Upper lobe of left lung (tissue), 6 donors: ENCODE measurements around the gene DOHH. TPM values are rescaled to one million over a fixed set of nuclear protein-coding genes. Genes with fewer than 3 reads are reported as not detected.

Experiments
- ATAC-seq, 2 donors: fragments of 200-7000 bp; cut with Tn5 transposase; one replicate each; pipeline ENCODE4 v1.9.1; 2022; ENCODE audit warnings: mild to moderate bottlenecking in 2 of 2, moderate library complexity in 2 of 2; ENCODE audit not compliant: low FRiP score in 2 of 2
- DNase-seq, 2 donors: peaks; one replicate each; pipeline ENCODE4 v3.0.0-alpha.2; 2019 to 2020
- H3K27ac ChIP-seq, 4 donors: fragments of 200-600 bp; sonication (generic); one replicate each; pipeline ENCODE4 v1.5.1; 2016 to 2019
- H3K27me3 ChIP-seq, 4 donors: fragments of 200-600 bp; sonication (generic); one replicate each; pipeline ENCODE4 v1.5.1; 2017 to 2019
- H3K36me3 ChIP-seq, 4 donors: fragments of 200-600 bp; sonication (generic); one replicate each; pipeline ENCODE4 v1.5.1; 2016 to 2019
- H3K4me1 ChIP-seq, 4 donors: fragments of 200-600 bp; sonication (generic); one replicate each; pipeline ENCODE4 v1.5.1; 2018 to 2019
- H3K4me3 ChIP-seq, 4 donors: fragments of 200-600 bp; sonication (generic); one replicate each; pipeline ENCODE4 v1.5.1; 2017 to 2019; ENCODE audit warnings: mild to moderate bottlenecking in 2 of 4, moderate library complexity in 1 of 4
- H3K9me3 ChIP-seq, 4 donors: fragments of 200-600 bp; sonication (generic); one replicate each; pipeline ENCODE4 v1.5.1; 2018 to 2019
- EP300 ChIP-seq, 4 donors: sonication (generic); formaldehyde crosslinking; IDR thresholded peaks; one replicate each; pipeline ENCODE4 v1.5.1; 2017; ENCODE audit warnings: antibody characterized with exemption in 4 of 4, control low read depth in 2 of 4
- POLR2A ChIP-seq, 4 donors: fragments of 450-650 bp; IDR thresholded peaks; one replicate each; pipeline ENCODE4 v1.5.1; 2016 to 2017; ENCODE audit warnings: antibody characterized with exemption in 4 of 4, mild to moderate bottlenecking in 2 of 4
- POLR2AphosphoS5 ChIP-seq, 2 donors: sonication (generic); formaldehyde crosslinking; IDR thresholded peaks; one replicate each; pipeline ENCODE4 v1.5.1; 2017; ENCODE audit warnings: antibody characterized with exemption in 2 of 2
- WGBS, 2 donors: methylation state at CpG; one replicate each; pipeline ENCODE4 v1.1.5; 2017 to 2018; 5-methylcytosine and 5-hydroxymethylcytosine counted together
- total RNA-seq, 6 donors: library from RNA; depleted of rRNA in 4 of 6; stranded (reverse); fragments of >200 nt in 4 of 6; gene quantifications; one replicate each; pipeline versions ENCODE4 v1.1.0 to v1.2.1, GENCODE V29; 2016 to 2021
- TF ChIP-seq, protein P1 (sequence below), 6 experiments: fragments of 450-650 bp in 4 of 6; fragments of 200-600 bp in 2 of 6; sonication (generic) in 2 of 6; IDR thresholded peaks; one replicate each; pipeline ENCODE4 v1.5.1; 2016 to 2019; ENCODE audit warnings: antibody characterized with exemption in 6 of 6
- donor health status: DM: no; HTN: no; CAD: no; lungs with moderate emphysema.
- donor health status: DM: no; HTN: yes; CAD: no; lungs with severe emphysema.

DOHH gene
- total RNA-seq, 6 donors from 2014 or later = 13.3 to 26.8 (median 17.3) TPM

GRCh38 chr19:3544058-3544376 is 43.5 kb upstream of the DOHH start:
- Histone ChIP-seq H3K4me3 (no peak overlapping the region), H3K9me3 (no peaks in the 10 kb centered on the region), H3K36me3 (peaks cover 0 to 49% (median 31%) of the 10 kb centered on the region in 4 donors), H3K27me3 (no peaks in the 10 kb centered on the region), H3K4me1 (peaks cover 0 to 24% (median 0%) of the 10 kb centered on the region in 4 donors), H3K27ac (no peak overlapping the region)
- no peak for ATAC-seq
- DNase-seq = peak in 1 of 2 donors; percentile 65
- 100% methylated on average over 1 of the region's 9 CpGs; no CpG with 5 or more reads in 1 of the 2 donors for WGBS, 2 donors
- TF ChIP-seq POLR2A (IDR thresholded peaks at IDR 0.05) = no peak
- TF ChIP-seq, protein P1, sequence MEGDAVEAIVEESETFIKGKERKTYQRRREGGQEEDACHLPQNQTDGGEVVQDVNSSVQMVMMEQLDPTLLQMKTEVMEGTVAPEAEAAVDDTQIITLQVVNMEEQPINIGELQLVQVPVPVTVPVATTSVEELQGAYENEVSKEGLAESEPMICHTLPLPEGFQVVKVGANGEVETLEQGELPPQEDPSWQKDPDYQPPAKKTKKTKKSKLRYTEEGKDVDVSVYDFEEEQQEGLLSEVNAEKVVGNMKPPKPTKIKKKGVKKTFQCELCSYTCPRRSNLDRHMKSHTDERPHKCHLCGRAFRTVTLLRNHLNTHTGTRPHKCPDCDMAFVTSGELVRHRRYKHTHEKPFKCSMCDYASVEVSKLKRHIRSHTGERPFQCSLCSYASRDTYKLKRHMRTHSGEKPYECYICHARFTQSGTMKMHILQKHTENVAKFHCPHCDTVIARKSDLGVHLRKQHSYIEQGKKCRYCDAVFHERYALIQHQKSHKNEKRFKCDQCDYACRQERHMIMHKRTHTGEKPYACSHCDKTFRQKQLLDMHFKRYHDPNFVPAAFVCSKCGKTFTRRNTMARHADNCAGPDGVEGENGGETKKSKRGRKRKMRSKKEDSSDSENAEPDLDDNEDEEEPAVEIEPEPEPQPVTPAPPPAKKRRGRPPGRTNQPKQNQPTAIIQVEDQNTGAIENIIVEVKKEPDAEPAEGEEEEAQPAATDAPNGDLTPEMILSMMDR (IDR thresholded peaks at IDR 0.05) = no peak
- TF ChIP-seq EP300 (IDR thresholded peaks at IDR 0.05) = no peak
- no peak for TF ChIP-seq POLR2AphosphoS5 (IDR thresholded peaks at IDR 0.05)

DNA sequence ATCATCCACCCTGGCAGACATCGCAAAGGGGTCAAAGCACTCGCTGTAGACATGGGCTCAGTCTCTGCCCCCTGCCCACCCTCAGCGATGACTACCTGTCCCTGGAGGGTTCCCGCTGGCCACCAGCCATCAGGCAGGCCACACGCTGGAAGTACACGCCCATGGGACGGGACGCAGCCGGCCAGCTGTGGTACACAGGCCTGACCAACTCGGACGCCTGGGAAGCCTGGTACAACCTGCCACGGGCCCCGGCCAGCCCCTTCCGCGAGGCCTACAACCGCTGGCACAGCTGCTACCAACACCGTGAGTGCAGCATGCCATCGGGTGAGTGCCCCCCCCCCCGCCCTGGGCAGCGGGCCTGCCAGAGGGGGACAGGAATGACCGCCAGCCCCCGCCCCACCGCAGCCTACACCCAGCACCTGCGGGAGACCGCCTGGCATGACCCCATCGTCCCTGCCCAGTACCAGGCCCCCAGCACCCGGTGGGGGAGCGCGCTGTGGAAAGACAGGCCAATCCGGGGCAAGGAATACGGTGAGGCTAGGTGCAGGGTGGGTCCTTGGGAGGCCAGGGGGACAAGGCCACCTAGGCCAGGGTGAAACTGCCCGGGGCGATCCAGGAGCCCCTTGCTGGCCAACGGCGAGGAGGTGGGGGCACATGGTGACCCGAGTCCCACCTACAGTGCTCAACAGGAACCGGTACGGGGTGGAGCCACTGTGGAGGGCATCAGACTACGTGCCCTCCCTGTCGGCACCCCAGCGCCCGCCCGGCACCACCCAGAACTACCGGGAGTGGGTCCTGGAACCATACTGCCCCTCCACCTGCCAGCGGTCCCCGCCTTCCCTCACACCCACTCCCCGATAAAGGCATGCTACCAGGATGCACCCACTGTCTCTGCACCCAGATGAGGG is 42.9 kb upstream of the DOHH start:
- H3K36me3 ChIP-seq = peaks cover 0 to 50% (median 31%) of the 10 kb centered on the region in 4 donors
- WGBS, 2 donors = 90% methylated on average over 9 to 45 of the region's 47 CpGs
- ATAC-seq (peak; percentile 2 to 4), DNase-seq (peak in 1 of 2 donors; percentile 81)
- TF ChIP-seq POLR2A (IDR thresholded peaks at IDR 0.05) (no peak), EP300 (IDR thresholded peaks at IDR 0.05) (no peak), POLR2AphosphoS5 (IDR thresholded peaks at IDR 0.05) (no peak)
- TF ChIP-seq, protein P1 (IDR thresholded peaks at IDR 0.05) = no peak
- H3K27me3 ChIP-seq = no peaks in the 10 kb centered on the region
- no peaks in the 10 kb centered on the region for H3K9me3 ChIP-seq
- H3K27ac ChIP-seq = no peak overlapping the region
- H3K4me1 ChIP-seq = peaks cover 0 to 18% (median 0%) of the 10 kb centered on the region in 4 donors
- no peak overlapping the region for H3K4me3 ChIP-seq

DNA sequence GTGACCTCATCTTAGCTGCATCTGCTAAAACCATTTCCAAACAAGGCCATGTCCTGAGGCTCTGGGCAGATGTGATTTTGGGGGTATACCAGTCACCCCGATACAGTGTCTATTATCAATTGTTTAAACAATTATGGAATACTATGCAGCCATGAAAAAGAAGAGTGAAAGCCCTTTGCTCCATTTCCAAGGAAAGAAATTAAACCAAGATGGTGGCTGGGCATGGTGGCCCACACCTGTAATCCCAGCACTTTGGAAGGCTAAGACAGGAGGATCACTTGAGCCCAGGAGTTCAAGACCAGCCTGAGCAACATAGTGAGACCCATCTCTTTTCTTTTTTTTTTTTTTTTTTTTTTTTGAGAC is 39.3 kb upstream of the DOHH start:
- Histone ChIP-seq H3K9me3 (no peaks in the 10 kb centered on the region), H3K4me1 (peaks cover 0 to under 1% (median 0%) of the 10 kb centered on the region in 4 donors), H3K27me3 (no peaks in the 10 kb centered on the region), H3K36me3 (peaks cover 0 to 62% (median 26%) of the 10 kb centered on the region in 4 donors), H3K4me3 (no peak overlapping the region), H3K27ac (no peak overlapping the region)
- DNase-seq (no peak), ATAC-seq (no peak)
- TF ChIP-seq EP300 (IDR thresholded peaks at IDR 0.05) = no peak
- TF ChIP-seq POLR2AphosphoS5 (IDR thresholded peaks at IDR 0.05) = no peak
- TF ChIP-seq, protein P1 (IDR thresholded peaks at IDR 0.05) = no peak
- TF ChIP-seq POLR2A (IDR thresholded peaks at IDR 0.05) = no peak
- 92 to 100% methylated on average over 1 of the region's 1 CpG for WGBS, 2 donors

- Histone ChIP-seq H3K9me3 (no peaks in the 10 kb centered on the region), H3K4me3 (no peak within 1 kb of the TSS), H3K4me1 (no peaks in the 10 kb centered on the region), H3K27ac (no peak within 1 kb of the TSS), H3K27me3 (no peaks in the 10 kb centered on the region), H3K36me3 (peaks cover 0 to 62% (median 27%) of the 10 kb centered on the region in 4 donors)
- no peak for TF ChIP-seq EP300 (IDR thresholded peaks at IDR 0.05)
- ATAC-seq = no peak
- WGBS, 2 donors = 71 to 78% methylated on average over 12 to 28 of the region's 28 CpGs
- DNase-seq = peak in 1 of 2 donors; percentile 58
Observed at GRCh38 chr19:3538965-3539755, 38.7 kb upstream of the DOHH start, which contains the start of gene TEKTIP1. Gene TEKTIP1 (plus strand): TSS chr19:3539174. CDS start chr19:3539178, 4 bp downstream.
